ENCODE measurements around the gene SLC16A8. TPM values are rescaled to one million over a fixed set of nuclear protein-coding genes. Genes with fewer than 3 reads are reported as not detected.

Gene SLC16A8
- total and polyA plus RNA-seq, 2 of the 13 experiments (the other 11 are each of a cell fraction or from before 2014, with no cell fraction given), result not detected

- TF ChIP-seq ZFY (CRISPR knock-in tag; IDR thresholded peaks at IDR 0.05) (peak; percentile 63; the same call in 1 of the 2 replicates), KAT7 (CRISPR knock-in tag; IDR thresholded peaks at IDR 0.05; ENCODE audit: borderline replicate concordance) (no peak), HMG20B (CRISPR knock-in tag; conservative IDR thresholded peaks at IDR 0.05) (0 out of 2 replicates have a peak, but pooled peaks have one; percentile 35), ZNF563 (CRISPR knock-in tag; IDR thresholded peaks at IDR 0.05) (no peak), SETDB1 (CRISPR knock-in tag; IDR thresholded peaks at IDR 0.05; ENCODE audit: borderline replicate concordance) (no peak), ZBTB2 (CRISPR knock-in tag; IDR thresholded peaks at IDR 0.05; ENCODE audit: low read depth) (no peak), MAFF (IDR thresholded peaks at IDR 0.05; ENCODE audit: low read depth, low read length) (peak; percentile 74; the same call in 1 of the 2 replicates), SIX1 (CRISPR knock-in tag; IDR thresholded peaks at IDR 0.05; ENCODE audit: borderline replicate concordance) (no peak), SOX6 (IDR thresholded peaks at IDR 0.05) (no peak), SOX6 (CRISPR knock-in tag; IDR thresholded peaks at IDR 0.05) (peak; percentile 51), ZNF574 (CRISPR knock-in tag; IDR thresholded peaks at IDR 0.05) (peak; percentile 69), ZNF207 (IDR thresholded peaks at IDR 0.05; ENCODE audit: borderline replicate concordance) (no peak)
- TF ChIP-seq, protein P1, sequence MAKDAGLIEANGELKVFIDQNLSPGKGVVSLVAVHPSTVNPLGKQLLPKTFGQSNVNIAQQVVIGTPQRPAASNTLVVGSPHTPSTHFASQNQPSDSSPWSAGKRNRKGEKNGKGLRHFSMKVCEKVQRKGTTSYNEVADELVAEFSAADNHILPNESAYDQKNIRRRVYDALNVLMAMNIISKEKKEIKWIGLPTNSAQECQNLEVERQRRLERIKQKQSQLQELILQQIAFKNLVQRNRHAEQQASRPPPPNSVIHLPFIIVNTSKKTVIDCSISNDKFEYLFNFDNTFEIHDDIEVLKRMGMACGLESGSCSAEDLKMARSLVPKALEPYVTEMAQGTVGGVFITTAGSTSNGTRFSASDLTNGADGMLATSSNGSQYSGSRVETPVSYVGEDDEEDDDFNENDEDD (CRISPR knock-in tag; IDR thresholded peaks at IDR 0.05; ENCODE audit: borderline replicate concordance), result peak; percentile 64; the same call in 1 of the 2 replicates
- TF ChIP-seq, protein P2, sequence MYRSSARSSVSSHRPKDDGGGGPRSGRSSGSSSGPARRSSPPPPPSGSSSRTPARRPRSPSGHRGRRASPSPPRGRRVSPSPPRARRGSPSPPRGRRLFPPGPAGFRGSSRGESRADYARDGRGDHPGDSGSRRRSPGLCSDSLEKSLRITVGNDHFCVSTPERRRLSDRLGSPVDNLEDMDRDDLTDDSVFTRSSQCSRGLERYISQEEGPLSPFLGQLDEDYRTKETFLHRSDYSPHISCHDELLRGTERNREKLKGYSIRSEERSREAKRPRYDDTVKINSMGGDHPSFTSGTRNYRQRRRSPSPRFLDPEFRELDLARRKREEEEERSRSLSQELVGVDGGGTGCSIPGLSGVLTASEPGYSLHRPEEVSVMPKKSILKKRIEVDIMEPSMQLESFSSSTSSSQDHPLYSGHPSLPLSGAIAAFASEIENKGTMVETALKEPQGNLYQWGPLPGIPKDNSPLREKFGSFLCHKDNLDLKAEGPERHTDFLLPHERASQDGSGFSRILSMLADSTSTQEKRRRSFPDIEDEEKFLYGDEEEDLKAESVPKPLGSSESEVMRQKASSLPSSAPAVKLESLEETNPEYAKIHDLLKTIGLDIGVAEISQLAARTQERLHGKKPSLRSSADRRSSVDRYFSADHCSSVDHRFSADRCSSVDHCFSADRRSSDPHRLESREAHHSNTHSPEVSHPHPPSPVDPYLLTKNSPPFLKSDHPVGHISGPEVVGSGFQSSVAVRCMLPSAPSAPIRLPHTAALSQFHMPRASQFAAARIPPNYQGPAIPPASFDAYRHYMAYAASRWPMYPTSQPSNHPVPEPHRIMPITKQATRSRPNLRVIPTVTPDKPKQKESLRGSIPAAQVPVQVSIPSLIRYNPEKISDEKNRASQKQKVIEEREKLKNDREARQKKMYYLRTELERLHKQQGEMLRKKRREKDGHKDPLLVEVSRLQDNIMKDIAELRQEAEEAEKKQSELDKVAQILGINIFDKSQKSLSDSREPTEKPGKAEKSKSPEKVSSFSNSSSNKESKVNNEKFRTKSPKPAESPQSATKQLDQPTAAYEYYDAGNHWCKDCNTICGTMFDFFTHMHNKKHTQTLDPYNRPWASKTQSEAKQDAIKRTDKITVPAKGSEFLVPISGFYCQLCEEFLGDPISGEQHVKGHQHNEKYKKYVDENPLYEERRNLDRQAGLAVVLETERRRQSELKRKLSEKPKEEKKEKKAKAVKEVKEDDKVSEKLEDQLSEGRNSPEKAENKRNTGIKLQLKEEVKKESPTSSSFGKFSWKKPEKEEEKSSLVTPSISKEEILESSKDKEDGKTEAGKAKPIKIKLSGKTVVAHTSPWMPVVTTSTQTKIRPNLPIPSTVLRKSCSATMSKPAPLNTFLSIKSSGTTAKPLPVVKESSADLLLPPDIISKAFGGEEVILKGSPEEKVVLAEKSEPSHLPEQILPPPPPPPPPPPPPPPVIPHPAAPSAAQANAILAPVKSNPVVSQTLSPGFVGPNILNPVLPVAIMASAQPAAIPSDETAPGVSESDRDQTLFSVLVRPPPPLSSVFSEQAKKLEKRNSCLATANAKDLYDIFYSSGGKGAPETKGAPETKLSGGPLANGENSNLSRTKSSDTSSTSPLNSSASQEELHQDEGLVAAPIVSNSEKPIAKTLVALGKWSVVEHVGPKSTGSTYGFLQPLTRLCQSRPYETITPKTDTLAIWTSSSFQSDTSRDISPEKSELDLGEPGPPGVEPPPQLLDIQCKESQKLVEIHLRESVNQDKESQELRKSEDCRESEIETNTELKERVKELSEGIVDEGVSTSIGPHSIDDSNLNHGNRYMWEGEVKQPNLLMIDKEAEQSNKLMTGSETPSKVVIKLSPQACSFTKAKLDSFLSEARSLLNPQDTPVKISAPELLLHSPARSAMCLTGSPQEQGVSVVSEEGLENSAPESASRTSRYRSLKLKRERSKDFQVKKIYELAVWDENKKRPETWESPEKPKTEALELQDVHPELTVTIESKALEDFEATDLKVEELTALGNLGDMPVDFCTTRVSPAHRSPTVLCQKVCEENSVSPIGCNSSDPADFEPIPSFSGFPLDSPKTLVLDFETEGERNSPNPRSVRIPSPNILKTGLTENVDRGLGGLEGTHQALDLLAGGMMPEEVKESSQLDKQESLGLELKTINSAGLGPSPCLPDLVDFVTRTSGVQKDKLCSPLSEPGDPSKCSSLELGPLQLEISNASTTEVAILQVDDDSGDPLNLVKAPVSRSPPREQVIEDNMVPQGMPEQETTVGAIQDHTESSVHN (CRISPR knock-in tag; IDR thresholded peaks at IDR 0.05), result no peak
Measured at GRCh38 chr22:38051900-38052862, 31.8 kb downstream of the SLC16A8 start (continued).
